GM19043 (cell line): ENCODE data around the gene REPIN1.

Experiments
- ATAC-seq: cut with Tn5 transposase; IDR thresholded peaks from one replicate; pipeline ENCODE4 v1.9.1; 2021; ENCODE audit warnings: low read depth; ENCODE audit not compliant: unreplicated experiment

The REPIN1 gene

DNA sequence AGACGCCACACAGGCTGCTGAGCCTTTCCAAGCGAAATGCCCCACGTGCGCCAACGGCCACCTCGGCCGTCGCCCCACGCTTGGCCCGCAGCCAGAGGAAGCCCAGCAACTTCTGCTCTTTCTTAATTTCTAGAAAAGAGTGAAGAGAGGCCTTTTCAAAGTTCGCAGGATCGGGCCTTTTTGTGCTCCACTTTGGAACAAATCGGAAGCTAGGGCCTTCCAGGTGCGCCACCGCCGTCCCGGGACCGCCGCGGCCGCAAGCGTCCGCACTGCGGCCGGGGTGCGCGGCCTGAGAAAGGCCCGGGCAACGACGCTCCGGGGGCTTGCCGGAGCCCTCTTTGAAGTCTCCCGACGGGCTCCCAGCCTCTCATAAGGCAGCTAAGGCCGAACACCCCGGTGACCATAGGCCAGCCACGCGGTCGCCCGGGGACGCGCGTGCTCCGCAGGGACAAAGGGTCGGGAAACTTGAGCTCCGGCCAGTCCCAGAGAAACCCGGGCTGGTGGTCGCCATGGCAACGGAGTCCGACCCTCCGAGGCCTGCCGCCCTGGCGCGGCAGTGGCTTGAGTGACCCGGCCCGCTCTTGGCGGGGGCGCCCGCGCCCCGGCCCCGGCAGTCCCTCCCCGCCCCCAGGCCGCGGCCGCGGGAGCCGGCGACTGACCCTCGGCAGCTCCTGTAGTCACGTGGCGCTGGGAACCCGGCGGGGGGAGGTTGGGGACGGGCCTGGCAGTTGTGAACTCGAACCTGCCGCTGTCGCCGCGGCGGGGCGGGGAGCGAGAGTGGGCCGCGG is at the start of gene REPIN1:
TSS of gene REPIN1 (plus strand) at position 727 of the 788 bp plus-strand sequence. CDS start 890 bp downstream, outside the sequence.
- ATAC-seq, result peak; percentile 46

DNA sequence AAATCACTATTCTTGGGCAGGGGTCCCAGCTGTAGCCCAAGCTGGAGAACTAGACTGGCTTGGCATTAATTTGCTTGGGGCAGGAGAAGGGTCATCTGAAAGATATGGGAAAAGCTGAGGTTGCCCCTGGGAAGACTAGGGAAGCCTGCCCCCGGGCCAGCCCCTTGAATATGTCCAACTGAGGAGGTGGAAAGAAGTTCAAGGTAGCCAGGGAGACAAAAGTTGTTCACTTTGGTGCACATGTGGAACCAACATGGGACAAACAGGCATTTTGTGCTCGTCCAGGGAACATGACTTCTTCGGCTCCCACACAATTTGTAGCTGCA is 46.9 kb upstream of the REPIN1 start:
- no peak for ATAC-seq

DNA sequence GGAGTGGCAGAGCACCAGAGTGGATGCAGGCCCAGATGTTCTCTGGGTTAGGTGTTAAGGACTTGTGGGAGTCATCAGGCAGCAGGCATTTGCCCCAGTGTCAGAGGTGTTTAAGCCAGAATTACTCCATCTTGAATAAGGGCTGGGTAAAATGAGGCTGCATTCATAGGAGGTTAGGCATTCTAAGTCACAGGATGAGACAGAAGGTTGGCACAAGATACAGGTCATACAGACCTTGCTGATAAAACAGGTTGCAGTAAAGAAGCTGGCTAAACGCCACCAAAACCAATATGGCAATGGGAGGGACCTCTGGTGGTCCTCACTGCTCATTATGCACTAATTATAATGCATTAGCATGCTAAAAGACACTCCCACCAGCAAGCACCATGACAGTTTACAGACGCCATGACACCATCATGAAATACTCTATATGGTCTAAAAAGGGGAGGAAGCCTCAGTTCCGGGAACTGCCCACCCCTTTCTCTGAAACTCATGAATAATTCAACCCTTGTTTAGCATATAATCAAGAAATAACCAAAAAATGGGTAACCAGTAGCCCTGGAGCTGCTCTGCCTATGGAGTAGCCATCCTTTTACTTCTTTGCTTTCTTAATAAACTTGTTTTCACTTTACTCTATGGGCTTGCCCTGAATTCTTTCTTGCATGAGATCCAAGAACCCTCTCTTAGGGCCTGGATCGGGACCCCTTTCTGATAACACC is 46.3 kb upstream of the REPIN1 start:
- ATAC-seq, result peak; percentile 33

DNA sequence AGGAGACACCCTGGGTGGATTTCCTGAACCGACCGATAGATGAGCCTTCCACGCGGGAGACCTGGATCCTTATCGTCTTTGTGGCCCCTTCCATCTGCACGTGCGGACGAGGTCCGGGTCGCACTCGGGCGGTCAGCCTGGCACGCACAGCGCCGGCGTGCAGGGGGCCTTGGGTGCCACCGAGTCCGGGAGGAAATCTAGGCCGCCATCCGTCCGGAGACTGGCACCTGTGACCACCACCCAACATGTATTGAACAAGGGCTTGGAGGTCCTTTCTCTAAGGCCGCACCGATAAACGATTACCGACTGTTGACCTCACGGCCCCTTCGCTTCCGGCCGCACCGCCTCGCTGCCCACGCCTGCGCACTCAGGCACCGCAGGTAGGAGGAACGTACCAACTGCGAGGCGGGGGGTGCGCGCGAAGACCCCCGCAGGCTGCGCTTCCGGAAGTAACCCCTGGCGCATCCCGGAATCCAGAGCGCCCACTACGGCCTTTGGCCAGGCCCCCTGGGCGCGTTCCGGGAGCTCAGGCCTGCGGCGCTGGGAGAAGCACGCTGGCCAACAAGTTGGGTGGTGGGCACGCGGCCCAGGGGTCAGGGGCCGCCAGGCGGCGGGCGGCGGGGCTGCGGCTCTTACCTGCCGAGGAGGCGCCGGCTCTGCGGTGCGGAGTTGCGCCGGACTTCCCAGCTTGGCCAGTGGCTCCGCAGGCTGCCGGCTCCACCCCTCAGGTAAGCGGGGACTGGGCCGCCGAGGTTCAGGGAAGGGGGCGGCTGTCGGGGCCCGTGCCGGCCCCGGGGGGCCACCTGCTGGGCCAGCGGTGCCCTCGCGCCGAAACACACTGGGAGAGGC is 45.6 kb upstream of the REPIN1 start, which contains the start of the genes ACTR3C and LRRC61:
TSS of gene ACTR3C (minus strand) at position 713 of the 849 bp plus-strand sequence. CDS start 28,249 bp downstream, outside the sequence.
TSS of gene LRRC61 (plus strand) at position 523 of the 849 bp plus-strand sequence. CDS start 13,507 bp downstream, outside the sequence.
- peak; percentile 54 for ATAC-seq

DNA sequence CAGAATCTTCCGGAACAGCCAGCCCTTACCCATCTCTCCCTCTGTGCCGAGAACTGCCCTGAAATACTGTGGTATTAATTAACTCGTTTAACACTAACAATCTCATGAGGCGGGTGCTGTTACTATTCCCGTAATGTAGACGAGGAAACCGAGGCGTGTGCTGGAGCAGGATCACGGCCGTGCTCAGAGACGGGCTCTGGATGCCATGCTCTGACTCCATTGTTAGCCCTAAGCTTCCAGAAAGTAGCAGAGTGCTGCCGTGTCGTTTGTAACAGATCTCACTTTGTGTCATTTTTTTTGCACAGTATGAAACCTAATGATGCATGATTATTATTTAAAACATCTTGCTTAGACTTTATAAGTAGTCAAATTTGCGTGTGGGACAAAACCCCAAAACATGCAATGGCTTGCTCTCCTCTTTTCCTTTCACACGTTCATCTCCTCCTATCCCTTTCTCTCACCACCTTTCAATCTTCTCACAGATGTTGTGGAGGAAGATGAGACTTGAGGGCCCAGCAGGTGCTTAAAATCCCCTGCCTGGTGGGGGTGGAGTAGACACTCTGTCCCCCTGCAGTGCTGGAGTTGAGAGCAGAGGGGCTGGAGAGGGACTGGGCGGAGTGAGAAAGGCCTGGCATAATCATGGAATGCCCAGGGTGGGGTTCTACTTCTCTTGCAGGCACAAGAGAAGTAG is 44.8 kb upstream of the REPIN1 start:
- ATAC-seq, result no peak

DNA sequence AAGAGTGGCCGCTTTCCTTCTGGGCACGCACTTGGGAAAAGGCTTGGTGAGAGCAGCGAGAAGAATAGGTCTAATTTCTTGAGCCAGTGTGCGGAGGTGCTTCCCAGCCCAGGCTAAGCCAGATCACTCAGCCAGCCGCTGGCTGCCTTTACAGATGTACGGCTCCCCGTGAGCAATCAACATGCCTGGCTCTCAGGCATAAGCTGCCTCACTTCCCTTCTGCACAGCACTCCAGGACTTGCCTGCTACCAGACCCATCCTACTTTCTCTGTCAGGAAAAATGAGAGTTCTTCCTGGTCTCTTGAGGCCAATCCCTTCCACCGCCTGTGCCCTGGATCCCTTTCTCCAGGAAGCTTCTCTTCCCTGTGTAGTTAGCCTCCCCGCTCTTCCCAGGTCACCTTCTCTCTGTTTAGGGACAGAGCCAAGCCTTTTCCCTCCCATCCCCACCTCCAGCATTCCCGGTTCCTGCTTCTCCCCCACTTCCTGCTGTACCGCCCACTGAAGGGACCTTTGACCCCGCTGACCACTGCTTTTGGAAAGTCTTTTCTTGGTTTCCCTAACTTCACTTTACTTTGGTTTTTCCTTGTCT is 44.2 kb upstream of the REPIN1 start:
- no peak for ATAC-seq

DNA sequence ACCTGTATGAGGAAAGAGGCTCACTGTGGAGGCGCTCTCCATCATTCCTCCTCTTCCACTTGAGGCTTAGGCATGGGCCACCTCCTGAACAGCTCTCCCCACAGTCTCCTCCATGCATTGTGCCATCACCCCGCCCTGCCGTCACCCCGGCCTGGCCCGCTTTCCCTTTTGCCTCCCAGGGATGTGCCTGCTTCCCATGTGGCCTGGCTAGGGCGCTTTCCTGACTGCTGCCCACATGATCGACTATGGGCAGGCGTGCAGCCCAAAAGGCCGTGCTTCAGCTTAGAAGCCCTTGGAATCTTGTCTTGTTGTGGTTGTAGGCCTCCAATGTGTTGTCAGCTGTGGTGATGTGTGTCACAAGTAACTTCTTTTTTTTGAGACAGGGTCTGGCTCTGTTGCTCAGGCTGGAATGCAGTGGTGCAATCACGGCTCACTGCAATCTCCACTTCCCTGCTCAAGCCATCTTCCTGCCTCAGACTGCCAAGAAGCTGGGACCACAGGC is 43.5 kb upstream of the REPIN1 start:
- ATAC-seq, result no peak

DNA sequence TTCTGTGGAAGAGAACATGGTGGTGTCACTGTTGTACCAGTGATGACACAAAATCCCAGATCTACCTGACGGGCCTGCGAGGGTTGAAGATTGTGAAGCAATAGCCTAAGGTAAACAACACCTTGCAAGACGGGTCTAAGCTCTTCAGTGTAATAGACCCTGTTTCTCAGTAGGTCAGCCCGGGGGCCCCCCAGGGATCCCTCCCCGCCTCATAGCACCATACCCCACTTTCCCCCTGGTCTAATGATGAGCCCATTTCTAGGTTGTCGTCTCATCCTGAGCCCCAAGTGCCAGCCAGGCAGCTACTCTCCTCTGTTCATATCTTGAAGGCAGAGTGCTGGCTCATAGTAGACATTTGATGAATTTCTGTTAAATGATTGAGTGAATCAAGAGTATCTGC is 42.7 kb upstream of the REPIN1 start:
- ATAC-seq, result no peak

DNA sequence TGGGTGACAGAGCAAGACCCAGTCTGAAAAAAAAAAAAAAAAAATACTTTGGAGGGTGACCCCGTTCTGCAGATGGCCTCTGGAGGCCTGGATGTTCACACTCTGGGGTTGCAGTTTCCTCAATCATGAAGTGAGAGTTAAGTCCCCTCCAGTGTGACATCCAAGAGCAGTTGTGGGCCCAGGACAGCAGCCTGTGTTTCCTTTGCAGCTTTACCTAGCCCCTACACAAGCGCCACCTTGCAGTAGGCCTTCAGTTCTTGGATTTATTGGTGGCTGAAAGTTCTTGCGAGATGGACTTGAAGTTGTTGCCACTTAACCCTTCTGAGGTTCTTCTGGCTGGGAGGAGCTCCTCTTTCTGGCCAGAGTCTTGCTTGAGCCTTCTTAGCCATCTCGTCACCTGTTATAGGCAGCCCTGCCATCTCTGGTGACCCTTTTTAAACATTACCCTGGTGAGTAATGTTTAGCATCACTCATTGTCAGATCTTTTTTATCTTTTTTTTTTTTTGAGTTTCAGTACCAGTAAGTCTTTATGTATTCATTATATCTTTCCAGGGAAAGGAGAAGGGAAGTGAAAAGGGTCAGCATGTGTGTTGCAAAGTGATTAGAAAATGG is 41.9 kb upstream of the REPIN1 start:
- no peak for ATAC-seq

DNA sequence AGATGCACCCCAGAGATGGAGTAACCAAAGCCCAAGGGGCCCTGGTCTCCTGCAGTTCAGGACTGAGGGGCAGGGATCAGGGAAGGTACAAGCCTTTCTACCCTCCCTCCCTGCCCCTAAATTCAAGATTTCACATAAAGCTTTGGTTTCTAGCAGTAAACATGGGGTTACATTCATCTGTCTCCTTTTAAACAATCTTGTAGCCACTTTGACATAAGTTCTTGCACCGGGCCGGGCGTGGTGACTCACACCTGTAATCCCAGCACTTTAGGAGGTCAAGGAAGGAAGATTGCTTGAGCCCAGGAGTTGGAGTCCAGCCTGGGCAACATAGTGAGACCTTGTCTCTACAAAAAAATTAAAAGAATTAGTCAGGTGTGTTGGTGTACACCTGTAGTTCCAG is 41.3 kb upstream of the REPIN1 start:
- ATAC-seq, result no peak

DNA sequence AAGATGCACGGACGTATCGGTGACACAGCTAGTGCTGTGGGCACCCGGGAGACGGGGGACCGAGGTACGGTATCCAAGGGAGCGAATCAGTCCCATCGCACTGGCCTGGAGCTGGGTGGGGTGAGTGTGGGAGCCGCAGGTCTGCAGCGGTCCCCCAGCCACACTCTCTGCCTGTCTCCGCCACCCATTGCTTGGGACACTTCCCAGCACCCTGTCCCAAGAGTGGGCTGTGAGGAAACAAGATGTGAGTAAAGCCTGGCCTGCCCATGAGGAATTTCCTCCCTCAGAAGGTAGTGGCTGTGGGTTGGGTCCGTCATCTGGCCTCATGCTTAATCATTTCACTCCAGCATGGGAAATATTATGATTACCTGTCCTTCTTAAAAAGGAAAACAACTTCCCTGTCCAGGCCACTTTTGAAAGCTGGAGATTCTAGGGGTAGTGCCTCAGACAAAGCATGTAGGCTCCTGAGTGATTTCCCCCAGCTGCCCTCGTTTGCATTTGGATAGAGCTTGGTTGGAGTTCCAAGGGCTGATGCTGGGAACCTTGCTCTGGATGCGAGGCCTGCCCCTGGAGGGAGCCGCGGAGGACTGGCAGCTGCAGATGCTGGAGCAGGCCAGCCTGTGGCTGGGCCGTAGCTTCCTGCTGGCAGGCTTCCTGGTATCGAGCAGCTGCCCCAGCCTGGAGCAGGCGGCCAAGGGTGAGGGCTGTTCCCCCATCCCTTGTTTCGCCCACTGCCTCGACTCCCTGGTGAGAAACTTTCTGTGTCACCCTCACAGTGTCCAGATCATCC is 39.1 kb upstream of the REPIN1 start:
- no peak for ATAC-seq

DNA sequence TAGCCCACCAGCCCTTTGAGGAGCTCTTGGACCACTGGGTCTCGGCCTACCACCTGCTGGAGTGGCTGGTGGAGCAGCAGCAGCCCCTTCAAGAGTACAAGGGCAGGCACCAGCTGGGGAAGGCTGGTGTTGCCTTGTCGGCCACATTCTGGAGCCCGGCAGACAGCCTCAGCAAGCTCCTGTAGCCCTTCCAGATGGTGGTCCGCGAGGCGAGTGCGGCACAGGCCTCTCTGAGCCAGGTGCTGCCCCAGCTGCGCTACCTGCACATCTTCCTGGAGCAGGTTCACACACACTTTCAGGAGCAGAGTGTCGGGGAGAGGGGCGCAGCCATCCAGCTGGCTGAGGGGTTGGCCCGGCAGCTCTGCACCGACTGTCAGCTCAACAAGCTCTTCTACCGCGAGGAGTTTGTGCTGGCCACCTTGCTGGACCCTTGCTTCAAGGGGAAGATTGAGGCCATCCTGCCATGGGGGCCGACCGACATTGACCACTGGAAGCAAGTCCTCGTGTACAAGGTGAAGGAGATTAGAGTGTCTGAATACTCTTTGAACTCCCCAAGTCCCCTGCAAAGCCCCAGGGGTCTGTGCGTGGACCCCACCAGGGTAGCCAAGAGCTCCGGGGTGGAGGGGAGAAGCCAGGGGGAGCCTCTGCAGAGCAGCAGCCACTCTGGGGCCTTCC is 38.3 kb upstream of the REPIN1 start:
- no peak for ATAC-seq

DNA sequence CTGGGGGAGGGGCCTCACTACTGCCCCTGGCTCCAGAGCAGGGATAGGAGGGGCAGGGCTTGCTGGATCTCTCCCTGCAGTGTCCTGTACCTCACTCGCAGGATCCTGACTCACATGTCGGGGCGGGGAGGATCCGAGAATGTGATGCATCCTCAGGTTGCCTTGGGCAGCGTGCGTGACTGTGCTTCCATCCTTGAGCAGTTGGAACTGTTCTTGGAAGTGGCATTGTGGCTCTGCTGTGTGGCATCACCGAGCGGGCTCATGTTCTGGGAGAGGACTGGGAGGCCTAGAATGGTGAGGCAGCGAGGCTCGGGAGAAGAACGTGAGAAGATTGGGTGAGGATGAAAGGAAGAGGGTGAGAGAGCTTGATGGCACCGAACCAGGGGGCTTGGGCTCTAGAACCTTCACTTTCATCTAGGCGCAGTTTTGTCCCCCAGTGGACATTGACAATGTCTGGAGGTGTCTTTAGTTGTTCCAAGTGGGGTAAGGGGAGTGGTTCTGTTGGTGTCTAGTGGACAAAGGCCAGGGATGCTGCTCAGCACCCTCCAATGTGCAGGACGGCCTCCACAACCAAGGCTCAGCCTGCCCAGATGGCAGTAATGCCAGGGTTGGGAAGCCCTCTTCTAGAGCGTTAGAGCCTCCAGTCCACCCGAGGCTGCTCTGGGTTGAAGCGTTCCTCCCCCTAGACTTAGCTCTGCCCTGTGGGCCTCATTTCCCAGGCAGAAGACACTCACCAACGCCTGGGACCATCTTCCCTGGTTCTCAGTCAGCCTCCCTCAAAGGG is 35.6 kb upstream of the REPIN1 start:
- no peak for ATAC-seq

DNA sequence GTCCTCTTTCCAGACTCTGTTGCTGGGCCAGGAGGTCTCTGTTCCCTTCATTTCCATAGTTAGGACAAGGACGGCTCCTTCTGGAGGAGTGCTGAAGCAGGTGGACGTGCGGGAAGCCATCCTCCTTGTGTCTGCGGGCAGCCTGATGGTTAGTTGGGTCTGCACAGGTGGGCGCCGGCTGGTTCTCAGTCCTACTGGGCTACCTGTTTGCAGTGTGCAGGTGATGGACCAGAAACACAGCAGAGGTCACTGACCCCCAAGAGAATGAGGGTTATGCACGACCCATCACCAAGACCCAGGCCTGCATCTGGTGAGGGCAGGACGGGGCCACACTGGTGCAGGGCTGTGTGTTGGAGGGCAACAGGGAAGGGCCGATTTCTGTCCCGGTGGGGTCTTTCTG is 35.0 kb upstream of the REPIN1 start:
- no peak for ATAC-seq

DNA sequence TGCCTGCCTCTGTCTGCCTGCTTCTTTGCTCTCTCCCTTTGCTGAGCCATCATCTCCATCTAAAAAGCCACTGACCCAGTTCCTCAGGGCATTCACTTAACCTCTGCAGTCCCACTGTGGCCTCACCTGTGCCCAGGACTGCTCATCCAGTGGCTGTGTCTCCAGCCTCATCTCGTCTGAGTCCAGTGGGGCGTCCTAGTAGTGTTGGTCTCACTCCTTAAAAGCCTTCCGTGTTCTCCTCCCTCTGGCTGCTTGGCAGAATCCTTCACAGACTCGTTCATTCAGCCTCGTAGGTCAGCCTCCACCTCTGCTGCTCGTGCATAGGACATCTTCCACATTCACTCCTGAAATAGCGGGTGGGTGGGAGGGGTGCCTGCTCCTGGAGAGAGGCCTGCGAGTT is 34.5 kb upstream of the REPIN1 start:
- no peak for ATAC-seq

DNA sequence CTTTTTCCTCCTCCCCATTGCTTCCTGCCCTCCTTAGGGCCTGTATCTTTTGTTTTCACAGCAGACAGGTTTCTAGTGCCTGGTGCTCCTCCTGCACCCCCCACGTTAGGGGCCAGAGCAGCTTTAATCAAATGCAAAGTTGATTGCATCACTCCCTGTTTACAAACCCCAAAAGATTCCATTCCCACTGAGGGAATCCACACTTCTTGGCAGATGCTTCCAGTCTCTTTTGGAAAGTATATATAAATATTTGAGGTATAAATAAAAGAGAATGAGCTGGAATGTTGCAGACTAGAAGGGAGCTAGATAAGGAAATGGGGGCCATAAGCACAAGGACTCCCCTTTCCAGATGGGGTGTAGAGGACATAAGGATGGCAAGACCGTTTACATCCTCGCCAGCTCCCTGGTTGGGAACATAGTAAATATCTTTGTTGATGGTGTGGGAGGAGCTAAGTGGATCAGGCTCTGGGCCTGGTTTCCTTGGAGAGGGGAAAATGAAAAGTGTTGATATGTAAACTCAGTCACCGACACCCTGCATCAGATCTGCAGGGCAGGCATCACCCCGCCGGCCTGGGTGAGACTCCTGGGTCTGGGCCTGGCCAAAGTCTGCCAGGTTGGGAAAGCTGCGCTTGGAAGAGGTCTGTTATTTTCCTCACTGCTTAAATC is 33.4 kb upstream of the REPIN1 start:
- ATAC-seq, result no peak

DNA sequence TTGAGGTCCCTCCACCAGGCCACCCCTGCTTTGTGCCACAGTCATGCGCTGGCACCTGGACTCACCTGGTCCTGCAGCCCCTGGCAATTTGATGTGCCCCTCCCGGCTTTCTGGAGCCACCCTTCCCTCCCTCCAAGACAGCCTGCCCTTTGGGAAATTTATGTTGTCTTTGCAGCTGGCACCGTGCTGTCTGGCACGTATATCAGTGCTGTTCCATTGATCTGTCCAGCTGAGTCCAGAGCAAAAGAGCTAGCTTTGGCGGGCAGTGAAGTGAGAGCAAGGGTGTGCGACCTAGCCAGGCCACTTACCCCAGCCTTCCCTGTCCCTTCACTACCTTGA is 32.9 kb upstream of the REPIN1 start:
- no peak for ATAC-seq
